ENCODE results near the gene GPATCH4. TPM values are rescaled to one million over a fixed set of nuclear protein-coding genes. Genes with fewer than 3 reads are reported as not detected.

Gene GPATCH4
- total RNA-seq, 1 experiment from 2014 or later: 71.7 TPM

- no peak overlapping the region for H2BK15ac ChIP-seq (ENCODE audit: low read depth, low read length)
- WGBS (ENCODE audit: extremely low coverage, insufficient read length, low lambda C conversion rate): no CpG with 5 or more reads among the region's 9 CpGs
- no peaks in the 10 kb centered on the region for H3K4me1 ChIP-seq (ENCODE audit: insufficient read depth, low read length)
- no peak overlapping the region for H2BK12ac ChIP-seq (ENCODE audit: insufficient read length, low read depth, low read length)
- H4K5ac ChIP-seq (ENCODE audit: insufficient read length, low read depth, low read length): no peak overlapping the region
- no peak overlapping the region for H2BK20ac ChIP-seq (ENCODE audit: low read depth, low read length, poor library complexity, severe bottlenecking)
- H3K4ac ChIP-seq (ENCODE audit: low read depth, low read length): no peak overlapping the region
- TF ChIP-seq CTCF (conservative IDR thresholded peaks at IDR 0.05): no peak
- no peak overlapping the region for H3T11ph ChIP-seq (ENCODE audit: low read length)
- no peak overlapping the region for H3K4me2 ChIP-seq (ENCODE audit: insufficient read depth, insufficient read length, low read length)
- H3K27me3 ChIP-seq (ENCODE audit: insufficient read depth, low read length): no peaks in the 10 kb centered on the region
- Mint-ChIP-seq H3K4me3 (no peak overlapping the region), H3K9me3 (no peaks in the 10 kb centered on the region), H3K27me3 (ENCODE audit: low read depth) (no peaks in the 10 kb centered on the region), H3K4me1 (no peaks in the 10 kb centered on the region), H3K27ac (no peak overlapping the region), H3K36me3 (ENCODE audit: insufficient read depth in 1 of 3, low read depth in 3 of 3) (peaks cover 14 to 59% (median 58%) of the 10 kb centered on the region in 3 experiments; a peak in 6 of 7 replicates)
- H3K18ac ChIP-seq (ENCODE audit: insufficient read length, low read depth, low read length): no peak overlapping the region
- no peak overlapping the region for H2BK120ac ChIP-seq (ENCODE audit: low read depth, low read length, poor library complexity, severe bottlenecking)
- H3K56ac ChIP-seq (ENCODE audit: insufficient read length, low read depth, low read length): no peak overlapping the region
- H3K27ac ChIP-seq (ENCODE audit: insufficient read length, low read depth, low read length): no peak overlapping the region
- H3K9ac ChIP-seq (ENCODE audit: extremely low read depth, insufficient read length, low read length): no peak overlapping the region
- no peak overlapping the region for H3K23ac ChIP-seq (ENCODE audit: insufficient read length, low read depth, low read length)
- H3K14ac ChIP-seq (ENCODE audit: insufficient read depth, low read length): no peak overlapping the region
- H3K79me2 ChIP-seq (ENCODE audit: insufficient read depth, low read length): no peaks in the 10 kb centered on the region
- H2AK5ac ChIP-seq (ENCODE audit: insufficient read length, low read length): no peak overlapping the region
- no peak for DNase-seq
- H4K20me1 ChIP-seq (ENCODE audit: control insufficient read depth, insufficient read depth, insufficient read length): no peaks in the 10 kb centered on the region
- no peak overlapping the region for H2BK5ac ChIP-seq (ENCODE audit: insufficient read length, low read length)
- H3K23me2 ChIP-seq (ENCODE audit: insufficient read length, low read depth, low read length, poor library complexity, severe bottlenecking): no peaks in the 10 kb centered on the region
- no peak overlapping the region for H4K8ac ChIP-seq (replicated peaks; ENCODE audit: insufficient read length, low read depth, low read length)
- H3K79me1 ChIP-seq (ENCODE audit: insufficient read depth, low read depth, low read length, poor library complexity, severe bottlenecking): no peaks in the 10 kb centered on the region
- no peaks in the 10 kb centered on the region for H3K9me3 ChIP-seq (ENCODE audit: control insufficient read depth, low read depth, low read length)
- no peak overlapping the region for H2AFZ ChIP-seq (ENCODE audit: low read length)
- H4K91ac ChIP-seq (ENCODE audit: insufficient read length, low read depth, low read length): no peak overlapping the region
These were observed 44.9 kb downstream of the GPATCH4 start for GRCh38 chr1:156556354-156556753.
